ENCODE measurements around the gene PELI2. TPM values are rescaled to one million over a fixed set of nuclear protein-coding genes. Genes with fewer than 3 reads are reported as not detected.

The PELI2 gene
- total and polyA plus RNA-seq, 2 of the 4 experiments (the other 2 are of a cell fraction), result 6.0 to 36.7 TPM

- H3K4me3 ChIP-seq (ENCODE audit: insufficient read depth, low read depth, low read length), result no peak overlapping the region
- POLR2A ChIA-PET (ENCODE audit: unreplicated experiment), result no interaction called here
- TF ChIP-seq, protein P1, sequence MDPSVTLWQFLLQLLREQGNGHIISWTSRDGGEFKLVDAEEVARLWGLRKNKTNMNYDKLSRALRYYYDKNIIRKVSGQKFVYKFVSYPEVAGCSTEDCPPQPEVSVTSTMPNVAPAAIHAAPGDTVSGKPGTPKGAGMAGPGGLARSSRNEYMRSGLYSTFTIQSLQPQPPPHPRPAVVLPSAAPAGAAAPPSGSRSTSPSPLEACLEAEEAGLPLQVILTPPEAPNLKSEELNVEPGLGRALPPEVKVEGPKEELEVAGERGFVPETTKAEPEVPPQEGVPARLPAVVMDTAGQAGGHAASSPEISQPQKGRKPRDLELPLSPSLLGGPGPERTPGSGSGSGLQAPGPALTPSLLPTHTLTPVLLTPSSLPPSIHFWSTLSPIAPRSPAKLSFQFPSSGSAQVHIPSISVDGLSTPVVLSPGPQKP (IDR thresholded peaks at IDR 0.05; ENCODE audit: borderline replicate concordance, low read depth, low read length), result no peak
- TF ChIP-seq MAFK (IDR thresholded peaks at IDR 0.05; ENCODE audit: low read depth, low read length) (no peak), RAD21 (IDR thresholded peaks at IDR 0.05; ENCODE audit: low read length) (no peak), FOS (IDR thresholded peaks at IDR 0.05; ENCODE audit: low read depth, low read length) (no peak), NFE2L2 (IDR thresholded peaks at IDR 0.05; ENCODE audit: low read depth, low read length) (no peak), CEBPB (IDR thresholded peaks at IDR 0.05; ENCODE audit: low read depth, low read length) (no peak), MXI1 (IDR thresholded peaks at IDR 0.05; ENCODE audit: borderline replicate concordance, low read depth, low read length) (no peak), RFX5 (IDR thresholded peaks at IDR 0.05; ENCODE audit: low read depth, low read length) (no peak), POLR2A (IDR thresholded peaks at IDR 0.05; ENCODE audit: low read depth, low read length) (no peak), CTCF (conservative IDR thresholded peaks at IDR 0.05; ENCODE audit: low read depth, low read length) (no peak), SMC3 (IDR thresholded peaks at IDR 0.05; ENCODE audit: low read depth, low read length) (no peak)
- no peak overlapping the region for H2BK120ac ChIP-seq (ENCODE audit: low read depth, low read length)
- no peak overlapping the region; the same call in 1 of the 2 replicates for H3K23ac ChIP-seq (ENCODE audit: low read depth, low read length)
- peaks cover 7% of the 10 kb centered on the region; the same call in 1 of the 2 replicates for H4K20me1 ChIP-seq (ENCODE audit: insufficient read depth, low read length)
- no peak overlapping the region for H3K18ac ChIP-seq (ENCODE audit: low read depth, low read length)
- peak overlapping the region; percentile 23 for H2AFZ ChIP-seq (replicated peaks; ENCODE audit: low read length, poor library complexity)
- peak overlapping the region; percentile 73 for H3K14ac ChIP-seq (replicated peaks; ENCODE audit: low read depth, low read length)
- peaks cover 5% of the 10 kb centered on the region for H3K4me1 ChIP-seq (ENCODE audit: control insufficient read depth, insufficient read depth, low read length)
- no peak overlapping the region for H3K56ac ChIP-seq (ENCODE audit: extremely low read depth, insufficient read depth, low read length)
- H3K4me2 ChIP-seq (ENCODE audit: low read depth, low read length), result no peak overlapping the region
- in situ Hi-C loops (cut with MboI; ENCODE audit: low sequenced_read_pairs) (no loop called here), intact Hi-C loops (cut with micrococcal nuclease) (no loop called here), dilution Hi-C loops (cut with HindIII; ENCODE audit: low sequenced_read_pairs, unreplicated experiment) (no loop called here)
- H2BK5ac ChIP-seq (ENCODE audit: low read depth, low read length, poor library complexity, severe bottlenecking), result no peak overlapping the region
- no peaks in the 10 kb centered on the region for H3K36me3 ChIP-seq (ENCODE audit: control insufficient read depth, insufficient read depth, low read length)
- H3K27ac ChIP-seq (ENCODE audit: insufficient read depth, low read length), result no peak overlapping the region
- H3K4ac ChIP-seq (ENCODE audit: low read depth, low read length), result peak overlapping the region; percentile 17; the same call in 1 of the 2 replicates
- CTCF ChIA-PET, result no interaction called here
- no peak overlapping the region for H4K5ac ChIP-seq (ENCODE audit: low read depth, low read length)
- no CpG with 5 or more reads among the region's 4 CpGs for WGBS, 2 experiments (ENCODE audit: extremely low coverage in 2 of 2, insufficient read length in 1 of 2)
- no peak overlapping the region for H3K9ac ChIP-seq (ENCODE audit: low read depth, low read length)
- no peaks in the 10 kb centered on the region for H3K27me3 ChIP-seq (ENCODE audit: control insufficient read depth, insufficient read depth, low read length)
- H3K9me1 ChIP-seq (ENCODE audit: insufficient read depth, low read length), result peaks cover 5% of the 10 kb centered on the region; the same call in 1 of the 2 replicates
- DNase-seq, result no peak
- H2BK15ac ChIP-seq (ENCODE audit: low read depth, low read length), result 0 out of 3 replicates have a peak overlapping the region, but pooled peaks have one; percentile 14
- H3K79me1 ChIP-seq (ENCODE audit: low read depth in 1 of 2, low read length in 2 of 2), result peaks cover 13 to 45% of the 10 kb centered on the region in 2 experiments
- peaks cover 2% of the 10 kb centered on the region; the same call in 1 of the 2 replicates for H3K9me3 ChIP-seq (ENCODE audit: control insufficient read depth, insufficient read depth, low read length)
- BruUV-seq (replicated peaks), result no TSS peak
- ATAC-seq (ENCODE audit: low read depth), result no peak
- H4K91ac ChIP-seq (ENCODE audit: insufficient read depth, low read depth, low read length), result no peak overlapping the region
- H2BK20ac ChIP-seq (ENCODE audit: low read depth, low read length), result 0 out of 2 replicates have a peak overlapping the region, but pooled peaks have one; percentile 10
- no peak overlapping the region for H2AK9ac ChIP-seq (replicated peaks; ENCODE audit: low read depth, low read length, poor library complexity)
- 0 out of 4 replicates have a peak overlapping the region, but pooled peaks of 1 of the 2 experiments have one; percentile 5 for H4K8ac ChIP-seq (ENCODE audit: low read depth in 2 of 2, low read length in 2 of 2)
- peak overlapping the region; percentile 23; the same call in 1 of the 2 replicates for H2AK5ac ChIP-seq (ENCODE audit: low read depth, low read length)
Measured at GRCh38 chr14:56159066-56159465, 40.9 kb downstream of the PELI2 start.
